Hippocampal formation (tissue), 2 donors: ENCODE measurements around the gene MEG3.

Experiments
- DNase-seq, 2 donors: peaks; one replicate each; lab custom pipeline; 2025; lab: John Stamatoyannopoulos, UW

MEG3 gene

DNA sequence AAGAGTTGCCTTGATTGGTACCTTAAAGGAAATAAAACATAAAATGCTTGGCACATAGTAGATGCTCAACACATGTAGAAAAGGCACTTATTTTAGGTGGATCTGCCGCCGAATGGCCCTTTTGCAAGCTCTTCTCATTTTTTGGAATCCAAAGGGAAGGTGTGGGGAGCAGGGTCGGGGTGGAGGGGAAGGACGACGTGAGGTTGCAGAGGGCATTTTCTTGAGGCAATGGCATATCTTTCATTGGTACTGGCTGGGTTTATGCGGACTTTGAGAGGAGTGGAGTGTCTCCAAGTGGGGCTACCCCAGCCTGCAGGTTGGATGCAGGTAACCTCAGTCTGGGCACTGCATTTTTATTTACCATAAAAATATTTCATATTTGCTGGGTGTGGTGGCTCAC, 69.5 kb downstream of the MEG3 start:
- DNase-seq, result no peak

DNA sequence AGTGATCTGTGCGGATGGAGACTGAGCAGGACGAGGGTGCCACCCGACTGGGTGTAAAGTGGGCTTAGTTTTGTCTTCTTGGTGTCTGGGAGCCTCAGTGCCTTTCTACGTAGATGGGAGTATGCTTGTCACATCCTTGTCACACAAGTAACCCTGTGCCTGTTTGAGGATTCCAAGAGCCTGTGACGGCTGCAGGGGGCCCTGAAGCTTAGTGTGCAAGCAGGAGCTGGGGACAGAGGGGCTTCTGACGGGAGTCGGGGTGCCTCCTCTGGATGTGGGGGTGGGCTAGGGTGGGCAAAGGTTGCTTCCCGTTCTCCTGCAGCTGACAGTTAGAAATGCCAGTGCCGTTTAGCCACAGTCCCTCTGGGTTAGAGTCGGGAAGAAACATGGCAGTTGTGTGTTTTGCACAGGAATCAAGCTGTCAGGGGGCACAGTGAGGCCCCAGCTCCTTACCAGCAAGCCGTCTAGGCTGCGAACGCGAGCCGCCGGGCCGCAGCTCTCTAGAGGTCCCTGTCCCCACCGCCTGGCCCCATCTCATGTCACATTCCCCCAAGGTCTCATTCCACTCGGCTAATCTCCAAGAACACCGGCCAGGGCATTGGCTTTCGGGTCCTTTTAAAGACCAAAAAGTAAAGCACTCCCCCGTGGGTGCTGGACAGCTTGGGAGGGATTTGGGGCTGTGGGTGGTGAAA, 70.6 kb downstream of the MEG3 start:
- DNase-seq, result no peak

DNA sequence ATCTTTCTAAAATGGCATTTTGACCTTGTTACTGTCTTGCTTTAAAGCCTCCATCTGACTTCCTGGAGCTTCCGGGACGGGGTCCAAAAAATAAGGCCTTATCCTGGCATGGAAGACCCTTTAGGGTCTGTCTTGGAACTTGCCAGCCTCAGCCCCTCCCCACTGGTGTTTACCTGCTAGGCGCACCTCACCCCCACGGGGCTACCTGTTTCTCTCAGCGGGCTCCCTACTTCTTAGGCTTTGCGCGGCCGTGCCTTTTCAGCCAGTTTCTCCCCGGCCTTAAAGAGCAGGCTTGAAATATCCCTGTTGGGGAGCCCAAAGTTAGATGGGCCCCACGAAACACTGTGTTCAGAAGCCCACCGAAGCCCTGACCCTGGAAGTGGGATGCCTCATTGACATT, 72.5 kb downstream of the MEG3 start:
- no peak for DNase-seq

DNA sequence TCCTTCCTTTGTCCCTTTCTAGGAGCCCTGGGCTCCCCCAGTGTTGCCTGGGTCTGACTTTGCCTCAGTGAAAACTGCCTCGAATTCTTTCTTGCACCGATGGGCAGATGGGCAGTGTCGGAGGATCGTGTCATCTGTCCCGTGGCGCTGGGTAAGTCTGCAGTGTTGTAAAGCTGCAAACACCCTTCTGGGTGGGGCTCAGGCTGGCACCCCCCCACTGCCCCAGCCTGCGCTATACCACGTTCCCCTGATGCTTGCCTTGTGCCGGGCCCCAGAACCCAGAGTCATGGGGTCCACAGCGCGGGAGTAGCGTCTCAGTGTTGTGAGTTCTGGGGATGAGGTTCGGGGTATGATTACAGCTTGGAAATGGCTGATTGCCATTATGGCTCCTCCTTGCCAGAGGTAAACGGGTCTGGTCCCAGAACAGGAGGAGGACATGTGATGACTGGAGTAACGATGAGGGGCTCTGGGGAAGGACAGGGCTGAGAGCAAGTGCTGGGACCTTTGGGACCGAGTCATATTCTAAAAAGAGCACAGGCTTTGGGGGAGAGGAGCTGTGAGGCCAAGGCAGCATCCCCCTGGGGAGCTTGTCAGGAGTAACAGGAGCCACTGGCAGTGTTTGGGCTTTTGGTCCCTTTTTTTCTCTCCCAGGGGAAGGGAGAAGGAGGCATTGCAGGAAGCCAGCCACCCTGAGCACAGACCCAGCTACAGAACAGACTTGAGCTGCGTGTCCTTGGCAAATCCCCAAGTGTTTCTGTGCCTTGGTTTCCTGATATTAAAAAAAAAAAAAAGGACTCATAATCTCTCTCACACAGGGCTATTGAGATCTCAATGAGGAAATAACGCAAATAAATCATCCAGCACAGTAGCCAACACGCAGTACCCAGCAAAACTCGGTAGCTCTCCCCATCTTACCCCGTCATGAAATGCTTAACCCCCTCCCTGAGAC, 73.3 kb downstream of the MEG3 start:
- DNase-seq, result no peak

DNA sequence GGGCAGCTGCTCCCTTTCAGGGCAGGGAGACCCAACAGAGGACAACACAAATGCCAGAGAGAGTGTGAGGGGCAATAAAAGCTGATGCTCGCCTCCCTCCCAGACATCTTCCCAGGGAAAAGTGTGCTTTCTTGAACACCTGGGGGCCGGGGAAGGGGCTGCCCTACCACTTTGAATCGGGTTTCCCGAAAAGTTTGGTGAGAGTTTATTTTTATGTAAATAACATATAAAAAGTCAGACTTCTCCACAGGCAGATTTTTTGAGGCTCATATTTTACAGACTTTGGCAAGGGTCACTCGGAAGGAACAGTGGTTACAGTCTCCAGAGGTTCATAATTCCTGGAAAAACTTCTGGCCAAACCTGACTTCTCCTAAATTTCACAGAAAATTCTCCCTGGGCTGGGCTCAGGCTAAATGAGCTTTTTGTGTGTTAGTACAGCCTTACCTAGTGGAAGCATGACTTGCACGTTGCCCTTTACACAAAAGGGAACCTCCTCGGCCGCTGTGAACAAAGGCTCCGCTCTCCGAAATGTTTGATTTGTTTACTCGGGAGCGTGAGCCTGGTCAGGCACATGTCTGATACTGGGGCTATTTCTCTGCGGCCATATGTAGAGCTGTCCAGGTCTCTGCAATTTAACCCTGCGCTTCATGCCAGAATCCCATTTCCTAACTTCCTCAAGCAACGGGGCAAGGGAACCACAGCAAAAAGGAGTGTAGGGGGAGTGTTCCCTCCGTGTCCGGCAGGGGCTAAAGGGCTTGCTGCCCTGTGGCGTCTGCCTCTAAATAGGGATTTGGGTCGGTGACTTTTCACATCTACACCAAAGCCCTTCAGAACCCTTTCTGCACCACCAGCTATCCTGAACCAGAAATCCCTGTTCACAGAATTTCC, 74.2 kb downstream of the MEG3 start:
- no peak for DNase-seq

DNA sequence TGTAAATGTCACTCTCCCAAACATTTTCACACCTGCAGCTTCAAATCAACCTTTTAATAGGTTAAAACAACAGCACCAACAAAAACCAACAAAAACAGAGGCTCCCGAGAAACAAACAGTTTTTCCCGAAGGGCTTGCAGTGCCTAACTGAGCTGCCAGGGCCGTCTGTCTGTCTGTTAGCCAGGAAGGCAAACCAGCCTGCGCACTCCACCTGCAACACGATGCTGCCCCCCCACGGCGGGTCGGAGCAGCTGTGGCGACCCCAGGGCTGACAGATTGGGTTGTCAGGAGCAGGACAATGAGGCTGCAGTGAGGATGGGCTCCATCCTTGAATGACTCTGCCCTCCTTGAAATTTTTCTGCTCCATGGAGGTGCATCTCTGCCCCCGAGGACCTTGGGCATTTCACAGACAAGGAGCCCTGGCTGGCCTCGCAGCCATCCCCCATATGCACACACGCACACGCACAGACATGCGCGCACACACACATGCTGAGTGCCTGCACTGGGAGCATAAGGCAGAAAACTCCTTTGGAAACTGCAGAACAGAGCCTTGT, 75.0 kb downstream of the MEG3 start:
- DNase-seq, result no peak

DNA sequence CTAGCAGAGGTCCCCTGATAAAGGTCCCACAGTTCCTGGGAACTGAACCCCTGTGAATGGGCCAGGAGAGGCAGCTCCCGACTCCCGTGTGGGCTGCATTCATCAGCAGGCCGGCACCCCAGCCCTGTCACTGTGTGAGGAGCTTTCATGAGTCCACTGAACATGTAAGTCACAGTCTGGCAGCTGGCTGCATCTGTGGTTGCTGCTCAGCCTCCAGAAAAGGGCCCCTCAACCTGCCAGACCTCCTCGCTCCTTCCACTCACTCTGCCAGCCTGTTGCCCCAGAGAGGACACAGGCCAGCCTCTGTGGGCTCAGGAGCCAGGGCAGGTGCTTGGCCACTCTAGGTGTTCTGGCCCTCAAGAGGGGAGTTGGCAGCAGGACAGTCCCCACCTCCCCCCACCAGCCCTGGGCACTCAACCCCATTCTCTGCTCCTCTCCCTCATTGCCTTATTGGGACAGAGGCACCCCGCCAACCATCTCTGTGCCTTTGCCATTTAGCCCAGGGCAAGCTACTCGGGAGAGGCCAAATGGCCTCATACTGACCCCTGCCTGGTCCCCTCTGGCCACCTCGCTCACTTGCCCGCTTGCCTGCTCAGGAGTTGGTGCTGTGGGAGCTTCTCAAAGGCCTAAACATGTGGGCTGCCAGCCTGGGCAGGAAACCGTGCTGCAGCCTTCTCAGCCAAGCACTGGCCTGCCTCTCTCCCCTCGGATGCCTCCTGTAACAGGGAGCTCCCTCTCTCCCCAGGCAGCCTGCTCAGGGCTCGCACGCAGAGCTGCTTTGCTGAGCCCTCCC, 75.7 kb downstream of the MEG3 start:
- DNase-seq, result no peak

DNA sequence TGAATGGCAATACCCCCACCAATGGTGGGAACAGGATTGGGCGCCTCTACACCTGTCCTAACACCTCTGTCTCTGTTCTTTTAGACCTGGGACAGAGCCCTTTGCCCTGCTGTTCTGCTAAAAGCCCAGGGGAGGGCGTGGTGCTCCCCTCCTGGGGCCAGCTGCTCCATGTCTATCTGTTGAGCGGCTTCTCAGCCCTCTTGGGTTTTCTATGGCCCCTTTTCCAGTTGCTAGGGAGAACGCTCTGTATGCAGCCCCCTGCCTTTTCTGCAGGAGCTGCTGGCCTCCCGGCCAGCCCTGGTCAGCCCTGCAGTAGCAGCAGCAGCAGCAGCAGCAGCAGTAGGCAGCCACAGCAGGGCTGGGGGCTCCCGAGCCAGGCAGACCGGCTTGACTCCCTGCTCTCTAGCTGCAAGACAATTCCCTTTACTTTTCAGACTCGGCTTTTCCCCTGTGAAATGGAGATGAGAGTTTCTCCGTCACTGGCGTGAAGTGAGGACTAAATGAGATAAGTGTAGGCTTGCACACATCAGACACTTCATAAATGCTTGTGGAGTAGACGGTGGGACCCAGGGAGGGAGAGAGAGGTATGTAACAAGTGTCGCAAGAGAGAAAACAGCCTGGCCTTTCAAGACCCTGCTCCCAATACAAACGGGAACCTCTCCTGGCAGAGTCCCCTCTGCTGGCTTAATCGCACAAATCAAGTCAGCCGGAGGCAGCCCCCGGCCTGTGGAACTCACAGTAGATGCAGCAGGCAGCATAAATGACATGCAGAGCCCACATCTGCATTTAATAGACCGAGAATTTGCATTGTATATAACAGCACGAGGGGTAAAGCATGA, 76.6 kb downstream of the MEG3 start:
- no peak for DNase-seq

DNA sequence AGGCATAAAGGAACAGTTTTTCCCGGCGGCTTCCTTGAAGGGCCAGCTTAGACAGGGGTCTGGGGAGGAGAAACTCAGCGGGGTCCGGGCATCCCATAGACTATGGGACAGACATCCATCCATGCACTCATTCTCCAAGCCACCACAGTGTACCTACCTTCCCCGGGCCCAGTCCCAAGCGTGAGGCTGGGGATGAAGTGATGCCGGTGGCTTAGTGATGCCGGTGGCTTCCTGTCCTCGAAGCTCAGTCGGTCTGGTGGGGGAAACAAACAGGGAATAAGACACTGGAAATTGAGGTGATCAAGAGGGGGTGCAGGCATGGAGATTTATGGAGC, 77.2 kb downstream of the MEG3 start:
- no peak for DNase-seq

DNA sequence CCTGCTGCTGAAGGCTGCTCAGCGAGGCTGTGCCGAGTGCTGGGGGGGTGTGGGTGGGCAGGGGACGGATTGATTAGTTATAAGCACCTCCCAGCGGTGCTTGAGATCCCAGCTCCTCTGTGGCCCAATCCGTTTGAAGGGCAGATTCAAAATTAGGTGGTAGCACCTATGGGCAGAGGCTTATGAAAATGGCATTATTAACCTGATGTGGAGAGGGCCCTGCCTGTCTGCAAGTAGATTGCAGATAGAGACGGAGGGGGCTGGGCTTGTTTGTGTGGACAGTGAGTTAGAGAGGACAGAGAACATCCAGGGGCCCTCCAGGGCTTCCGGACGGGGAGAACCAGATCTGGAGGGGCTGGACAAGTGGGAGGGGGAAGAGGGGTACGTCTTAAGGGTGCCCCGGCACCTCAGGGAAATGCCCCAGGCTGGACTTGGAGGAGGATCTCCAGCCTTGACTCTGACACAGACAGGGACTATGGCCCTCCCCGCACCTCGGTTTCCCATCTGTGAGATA, 77.8 kb downstream of the MEG3 start, which contains the start of gene RTL1:
Gene RTL1 (minus strand): TSS at position 51 of the 514 bp plus-strand sequence. CDS start 18,934 bp downstream, outside the sequence.
- no peak for DNase-seq

DNA sequence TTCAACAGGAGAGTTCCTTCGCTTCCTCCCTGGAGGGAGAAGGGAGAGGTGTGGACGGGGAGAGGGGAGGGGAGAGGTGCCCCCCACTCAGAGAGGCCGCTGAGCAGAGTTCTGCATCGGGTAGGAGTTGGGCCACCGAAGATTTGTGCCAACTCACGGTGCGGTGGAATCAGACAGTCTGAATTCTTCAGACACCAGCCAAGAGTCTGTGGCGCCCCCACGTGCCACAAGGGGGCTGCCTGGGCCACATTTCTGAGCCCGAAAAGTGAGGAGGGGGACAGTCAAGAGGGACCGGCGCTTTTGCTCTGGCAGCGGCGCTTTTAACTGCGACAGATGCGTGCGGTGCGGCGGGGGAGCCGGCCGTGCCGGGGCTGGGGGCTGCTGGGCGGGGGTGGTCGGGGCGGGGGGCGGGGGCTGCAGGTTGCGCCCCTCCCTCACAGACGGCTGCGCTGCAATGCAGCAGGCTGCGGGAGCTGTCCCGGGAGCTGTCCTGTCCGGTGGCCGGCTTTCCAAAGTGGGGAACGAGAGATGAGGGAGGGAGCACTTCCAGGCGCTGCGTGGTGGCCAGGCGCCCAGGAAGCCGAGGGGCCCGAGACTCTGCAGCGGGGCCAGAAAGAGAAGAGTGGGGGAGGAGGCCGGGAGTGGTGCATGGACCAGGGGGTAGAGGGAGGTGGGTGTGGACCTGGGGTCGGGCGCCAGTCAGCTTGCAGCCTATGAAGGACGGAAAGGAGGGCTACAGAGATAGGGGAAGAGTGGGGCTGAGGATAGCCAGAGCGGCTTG, 78.6 kb downstream of the MEG3 start:
- no peak for DNase-seq

DNA sequence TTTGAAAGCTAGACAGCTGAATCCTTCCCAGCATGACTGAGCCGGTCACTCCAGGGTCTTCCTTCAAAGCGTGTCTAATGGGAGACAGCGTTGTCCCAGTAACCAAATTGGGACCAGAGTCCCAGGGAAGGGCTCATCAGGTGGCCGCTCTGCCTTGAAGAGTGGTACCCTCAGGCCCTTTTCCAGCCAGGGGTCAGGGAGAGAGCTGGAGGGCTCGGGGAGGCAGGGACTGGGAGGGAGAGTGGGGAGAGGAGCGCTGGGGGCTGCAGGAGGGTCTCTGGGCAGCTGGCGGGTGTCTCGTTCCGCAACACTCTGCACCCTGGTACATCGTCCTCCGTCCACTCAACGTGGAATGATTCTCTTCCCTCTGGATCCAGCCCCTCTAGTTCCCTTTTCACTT, 79.2 kb downstream of the MEG3 start:
- DNase-seq, result no peak

DNA sequence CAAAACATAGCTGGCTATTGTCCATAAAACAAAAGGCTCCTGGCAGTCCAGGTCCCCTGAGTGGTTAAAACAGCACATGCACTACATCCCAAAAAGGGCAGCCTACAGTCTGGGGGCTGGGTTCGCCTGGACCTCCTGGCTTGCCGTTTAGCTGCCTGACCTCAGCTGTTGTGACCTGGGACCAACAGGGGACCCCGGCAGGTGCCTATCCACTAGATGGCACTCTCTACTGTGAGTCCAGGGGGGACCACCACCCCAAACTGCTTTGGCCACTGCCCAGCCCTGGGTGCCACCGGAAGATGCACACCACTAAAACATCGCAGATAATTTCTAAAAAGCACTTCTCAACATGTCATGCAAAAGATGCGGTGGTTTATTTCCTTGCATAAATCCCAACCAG, 80.5 kb downstream of the MEG3 start:
- DNase-seq, result no peak

DNA sequence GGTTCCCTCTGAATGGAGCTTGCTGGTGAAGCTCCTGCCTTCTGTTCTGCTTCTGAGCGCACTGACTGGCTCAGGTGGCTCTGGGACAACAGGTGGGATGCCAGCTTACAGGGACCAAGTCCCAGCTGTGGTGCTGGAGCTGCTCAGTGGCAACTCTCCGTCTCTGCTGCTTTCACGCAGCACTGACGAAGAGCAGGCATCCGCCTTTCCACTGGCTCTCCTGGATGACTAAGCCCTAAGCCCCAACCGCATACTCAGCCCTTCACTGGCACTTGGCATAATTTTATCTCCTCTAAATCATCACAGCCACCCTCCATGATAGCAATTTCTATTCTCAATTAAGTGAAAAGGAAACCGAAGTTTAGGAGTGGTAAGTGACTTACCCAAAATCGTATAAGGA, 81.3 kb downstream of the MEG3 start:
- DNase-seq, result no peak

DNA sequence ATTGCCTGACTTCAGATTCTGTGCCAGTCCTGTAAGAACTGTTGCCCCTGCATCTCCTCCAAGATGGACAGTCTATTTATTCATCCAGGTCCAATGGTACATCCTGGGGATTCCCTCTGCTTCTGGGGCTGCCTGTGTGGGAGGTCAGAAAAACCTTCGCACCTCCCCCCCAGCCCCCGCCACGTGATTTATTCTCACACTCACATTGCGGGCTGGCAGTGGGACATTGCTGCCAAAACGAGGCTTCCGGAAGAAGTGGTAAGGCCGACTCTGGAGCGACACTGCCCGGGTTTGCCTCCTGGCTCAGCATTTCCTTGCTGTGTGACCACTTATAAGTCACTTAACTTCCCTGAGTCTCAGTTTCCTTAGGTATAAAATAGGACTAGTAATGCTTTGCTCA, 83.5 kb downstream of the MEG3 start:
- no peak for DNase-seq
